GM21381 (cell line): ENCODE data around the gene DCTN3.

Experiments used
- ATAC-seq: cut with Tn5 transposase; IDR thresholded peaks from one replicate; pipeline ENCODE4 v1.9.1; 2021; ENCODE audit warnings: mild to moderate bottlenecking, moderate library complexity; ENCODE audit not compliant: unreplicated experiment

DCTN3 gene

GRCh38 chr9:34591248-34591916, 28.9 kb downstream of the DCTN3 start:
- ATAC-seq, result peak; percentile 61

- no peak for ATAC-seq
Observed at GRCh38 chr9:34590381-34591247, 29.7 kb downstream of the DCTN3 start.

- no peak for ATAC-seq
Observed at GRCh38 chr9:34589636-34590380, 30.5 kb downstream of the DCTN3 start, which contains the start of gene CNTFR. Gene CNTFR (minus strand): TSS chr9:34589724. CDS start chr9:34568981, 20,743 bp downstream.

GRCh38 chr9:34588671-34589635, 31.3 kb downstream of the DCTN3 start:
- no peak for ATAC-seq

GRCh38 chr9:34587271-34587670, 33.0 kb downstream of the DCTN3 start:
- ATAC-seq, result no peak

- no peak for ATAC-seq
Observed at GRCh38 chr9:34585946-34586669, 34.2 kb downstream of the DCTN3 start.

- ATAC-seq, result no peak
Observed at GRCh38 chr9:34584970-34585369, 35.3 kb downstream of the DCTN3 start.

GRCh38 chr9:34582787-34583186, 37.5 kb downstream of the DCTN3 start:
- ATAC-seq, result no peak

GRCh38 chr9:34581318-34581717, 39.0 kb downstream of the DCTN3 start:
- no peak for ATAC-seq

GRCh38 chr9:34580358-34580757, 39.9 kb downstream of the DCTN3 start:
- ATAC-seq, result no peak

GRCh38 chr9:34579808-34580163, 40.5 kb downstream of the DCTN3 start:
- no peak for ATAC-seq

- ATAC-seq, result no peak
Observed at GRCh38 chr9:34579104-34579807, 41.0 kb downstream of the DCTN3 start.

- no peak for ATAC-seq
Observed at GRCh38 chr9:34578241-34579103, 41.8 kb downstream of the DCTN3 start.

- no peak for ATAC-seq
Observed at GRCh38 chr9:34577400-34578240, 42.7 kb downstream of the DCTN3 start.

GRCh38 chr9:34576597-34577399, 43.5 kb downstream of the DCTN3 start:
- no peak for ATAC-seq

- ATAC-seq, result no peak
Observed at GRCh38 chr9:34575862-34576596, 44.3 kb downstream of the DCTN3 start.
